Frontal cortex (tissue), 4 donors: ENCODE measurements around the gene MINDY1. TPM values are rescaled to one million over a fixed set of nuclear protein-coding genes. Genes with fewer than 3 reads are reported as not detected.

ENCODE experiments used
- DNase-seq, 2 donors: peaks; one replicate each; pipeline ENCODE4 v3.0.0; 2012; ENCODE audit warnings: low spot score in 2 of 2
- FAIRE-seq: peaks from 2 replicates; lab custom pipeline; 2012; peaks lifted over from hg19 to GRCh38; lab: Jason Lieb, UNC
- total RNA-seq: library from RNA; depleted of rRNA; stranded (reverse); fragments of >200 nt; gene quantifications from one replicate; pipeline ENCODE4 v1.2.3, GENCODE V29; 2014
- donor health status: control.
- donor health status: control.
- donor health status: control.

The MINDY1 gene, protein sequence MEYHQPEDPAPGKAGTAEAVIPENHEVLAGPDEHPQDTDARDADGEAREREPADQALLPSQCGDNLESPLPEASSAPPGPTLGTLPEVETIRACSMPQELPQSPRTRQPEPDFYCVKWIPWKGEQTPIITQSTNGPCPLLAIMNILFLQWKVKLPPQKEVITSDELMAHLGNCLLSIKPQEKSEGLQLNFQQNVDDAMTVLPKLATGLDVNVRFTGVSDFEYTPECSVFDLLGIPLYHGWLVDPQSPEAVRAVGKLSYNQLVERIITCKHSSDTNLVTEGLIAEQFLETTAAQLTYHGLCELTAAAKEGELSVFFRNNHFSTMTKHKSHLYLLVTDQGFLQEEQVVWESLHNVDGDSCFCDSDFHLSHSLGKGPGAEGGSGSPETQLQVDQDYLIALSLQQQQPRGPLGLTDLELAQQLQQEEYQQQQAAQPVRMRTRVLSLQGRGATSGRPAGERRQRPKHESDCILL
- 12.2 TPM for total RNA-seq

DNA sequence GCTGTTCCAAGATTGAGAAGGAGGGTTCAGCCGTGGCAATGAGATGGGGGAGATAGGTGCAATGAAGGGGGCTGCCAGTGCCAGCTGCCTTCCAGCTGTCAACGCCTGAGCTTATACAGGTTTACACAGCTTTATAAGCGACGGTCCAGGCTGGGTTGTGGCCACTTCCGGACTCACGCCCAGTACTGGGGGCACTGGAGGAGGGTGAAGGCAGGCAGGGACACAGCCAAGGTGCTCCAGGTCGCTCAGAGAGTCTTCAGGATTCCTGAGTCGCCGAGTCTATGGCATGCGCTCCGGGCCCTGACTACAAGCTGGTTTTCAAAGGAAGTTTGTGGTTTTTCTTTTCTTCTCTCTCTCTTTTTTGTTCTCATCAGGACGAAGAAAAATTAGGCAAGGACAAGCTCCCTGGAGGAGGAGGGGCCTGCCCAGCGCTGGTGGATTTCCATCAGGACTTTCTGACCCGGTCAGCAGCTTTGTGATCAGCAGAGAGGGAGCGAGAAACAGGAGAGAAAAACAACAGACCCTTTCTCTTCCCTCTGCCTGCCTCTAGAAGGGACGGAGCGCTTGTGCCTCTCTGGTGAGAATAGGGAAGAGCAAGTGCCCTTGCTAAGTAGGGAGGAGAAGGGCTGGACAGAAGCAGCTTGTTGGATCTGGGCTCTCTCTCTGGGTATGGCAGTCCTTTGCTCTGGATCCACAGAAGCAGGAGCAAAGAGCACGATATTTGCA is at the start of gene MINDY1:
Gene MINDY1, minus strand, starts transcription at position 576 of the 726 bp plus-strand sequence. CDS start 4,285 bp downstream, outside the sequence.
- FAIRE-seq (no peak), DNase-seq (peak; percentile 74)

DNA sequence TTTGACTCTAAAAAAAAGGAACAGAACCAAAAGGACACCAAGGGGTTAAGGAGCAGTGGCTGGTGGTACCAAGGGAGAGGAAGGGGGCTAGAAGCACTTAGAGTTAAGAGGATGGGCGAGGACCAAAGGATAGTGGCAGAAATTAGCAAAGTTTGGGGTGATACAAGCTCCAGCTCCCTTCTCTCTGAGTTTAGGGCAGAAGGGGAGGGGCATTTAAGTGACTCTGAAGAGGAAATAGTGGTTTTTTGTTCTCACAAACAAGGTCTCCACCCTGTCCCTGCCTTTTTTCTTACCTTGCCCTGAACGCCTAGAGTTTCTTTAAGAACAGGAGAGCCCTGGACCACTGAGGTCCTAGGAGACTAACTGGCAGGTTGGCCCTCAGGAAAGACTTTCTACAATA is 49.4 kb upstream of the MINDY1 start:
- FAIRE-seq (no peak), DNase-seq (no peak)

DNA sequence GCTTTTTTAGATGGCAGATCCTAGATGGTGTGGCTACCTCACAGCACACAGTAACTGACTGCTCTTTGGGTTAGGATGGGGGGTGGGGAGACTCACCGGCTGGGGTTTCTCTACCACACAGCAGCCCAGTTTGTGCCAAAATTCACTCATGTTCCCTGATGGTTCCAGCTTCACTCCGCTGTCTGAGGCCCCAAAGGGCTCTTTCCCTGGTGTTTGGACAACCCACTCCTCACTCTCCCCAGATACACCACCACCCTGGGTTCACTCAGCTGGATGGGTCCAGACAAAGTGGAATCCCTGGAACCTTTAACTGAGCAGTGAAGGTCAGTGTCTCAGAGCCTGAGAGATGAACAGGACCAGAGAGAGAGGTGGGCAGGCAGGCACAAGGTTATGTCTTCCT is 48.9 kb upstream of the MINDY1 start:
- FAIRE-seq (no peak), DNase-seq (no peak)

DNA sequence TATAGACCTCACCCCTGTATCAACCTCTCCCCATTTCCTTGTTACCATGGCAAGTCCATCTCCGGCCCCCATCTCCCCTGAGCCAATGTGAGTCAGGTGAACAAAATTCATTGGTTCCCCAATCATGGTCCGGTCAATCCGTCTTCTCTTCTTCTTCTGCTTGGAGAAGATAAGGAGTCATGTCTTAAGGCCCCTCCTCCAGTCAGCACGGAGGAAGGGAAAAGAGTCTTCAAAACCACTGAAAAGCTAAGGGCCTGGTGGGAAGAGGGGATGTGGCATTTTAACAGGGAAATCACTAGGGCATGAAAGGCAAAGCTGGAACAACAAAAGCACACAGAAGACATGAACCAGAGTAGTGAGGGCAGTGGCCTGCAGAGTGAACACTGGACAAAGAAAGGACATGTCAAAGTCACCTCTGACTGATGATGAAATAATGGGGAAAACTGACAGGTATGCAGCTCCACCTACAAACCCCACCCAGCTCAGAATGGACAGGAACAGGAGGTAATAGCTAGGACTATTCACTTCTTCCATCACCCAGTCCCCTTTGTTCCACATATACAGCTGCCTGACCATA is 48.4 kb upstream of the MINDY1 start:
- DNase-seq: no peak
- no peak for FAIRE-seq

DNA sequence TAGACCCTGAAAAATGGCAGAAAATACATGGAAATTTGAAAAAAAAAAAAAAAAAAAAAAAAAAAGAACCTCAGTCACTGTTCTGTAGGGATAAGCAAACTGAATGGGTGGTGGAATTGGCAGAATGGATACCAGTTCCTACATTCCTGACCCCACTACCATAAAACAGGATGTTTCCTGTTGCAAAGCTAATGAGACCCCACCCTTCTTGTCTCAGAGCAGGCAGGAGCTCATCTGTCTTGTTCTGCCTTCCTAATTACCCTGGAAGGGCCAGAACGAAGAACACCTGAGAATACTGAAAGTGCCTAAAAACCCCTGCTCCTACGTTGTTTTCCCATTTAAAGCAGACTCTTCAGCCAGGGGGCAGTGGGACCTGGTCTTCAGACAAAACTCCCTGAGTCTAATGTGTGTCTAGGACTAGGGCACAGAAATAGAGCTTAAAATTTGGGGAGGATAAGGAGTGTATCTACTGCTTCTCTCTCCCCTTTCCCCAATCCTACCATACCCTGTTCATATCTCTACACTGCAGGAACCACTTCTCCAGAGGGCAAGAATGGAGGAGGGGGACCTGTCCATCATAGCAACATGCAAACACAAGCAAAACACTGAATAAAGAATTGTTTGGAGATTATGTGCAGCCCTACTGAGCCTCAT is 44.8 kb upstream of the MINDY1 start:
- no peak for DNase-seq
- no peak for FAIRE-seq

DNA sequence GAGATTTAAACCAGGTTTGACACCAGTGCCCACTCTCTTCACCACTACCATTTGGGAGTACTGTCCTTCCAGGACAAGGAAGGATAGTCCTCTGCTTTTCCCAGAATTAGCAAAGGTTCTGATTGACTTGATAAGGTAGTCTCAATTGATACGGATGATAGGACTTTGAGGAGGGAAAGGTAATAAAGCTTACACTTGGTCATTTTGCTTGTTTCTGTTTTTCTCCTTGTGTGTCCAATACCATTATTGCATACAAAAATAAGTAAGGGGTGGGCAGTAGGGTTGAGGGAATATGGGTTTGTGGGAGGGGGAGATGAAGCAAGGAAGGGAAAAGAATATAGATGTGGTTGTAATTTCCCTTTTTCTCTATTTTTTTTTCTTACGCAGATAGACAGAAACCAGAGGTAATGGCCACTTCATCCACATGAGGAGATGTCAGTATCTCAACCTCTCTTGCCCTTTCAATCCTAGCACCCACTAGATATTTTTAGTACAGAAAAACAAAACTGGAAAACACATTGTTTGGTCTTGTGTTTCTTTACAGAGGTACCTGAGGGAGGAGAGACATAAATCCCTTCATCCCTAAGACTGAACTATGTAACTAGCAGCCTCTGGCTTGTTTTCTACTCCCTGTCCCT is 43.5 kb upstream of the MINDY1 start:
- no peak for FAIRE-seq
- no peak for DNase-seq

DNA sequence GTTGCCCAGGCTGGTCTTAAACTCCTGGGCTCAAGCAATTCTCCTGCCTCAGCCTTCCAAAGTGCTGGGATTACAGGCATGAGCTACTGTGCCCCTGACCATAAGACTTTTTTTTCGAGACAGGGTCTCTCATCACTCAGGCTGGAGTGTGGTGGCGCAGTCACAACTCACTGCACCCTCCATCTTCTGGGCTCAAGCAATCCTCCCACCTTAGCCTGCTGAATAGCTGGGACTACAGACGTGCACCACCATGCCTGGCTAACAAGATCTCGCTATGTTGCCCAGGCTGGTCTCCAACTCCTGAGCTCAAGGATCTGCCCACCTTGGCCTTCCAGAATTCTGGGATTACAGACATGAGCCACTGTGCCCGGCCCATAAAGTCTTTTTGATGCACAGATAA is 42.8 kb upstream of the MINDY1 start:
- FAIRE-seq (no peak), DNase-seq (no peak)

DNA sequence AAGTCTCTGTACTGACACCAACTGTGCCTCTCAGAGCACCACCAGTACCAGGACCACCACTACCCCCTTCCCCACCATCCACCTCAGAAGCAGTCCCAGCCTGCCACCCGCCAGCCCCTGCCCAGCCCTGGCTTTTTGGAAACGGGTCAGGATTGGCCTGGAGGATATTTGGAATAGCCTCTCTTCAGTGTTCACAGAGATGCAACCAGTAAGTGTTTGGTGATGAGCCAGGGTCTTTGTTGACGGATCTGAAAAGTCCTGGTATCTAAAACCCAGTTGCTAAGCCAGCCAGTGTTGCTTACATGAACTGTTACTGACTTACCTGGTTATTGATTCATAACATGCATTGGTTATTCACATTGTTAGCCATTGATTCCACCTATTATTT is 41.9 kb upstream of the MINDY1 start:
- FAIRE-seq (no peak), DNase-seq (no peak)

DNA sequence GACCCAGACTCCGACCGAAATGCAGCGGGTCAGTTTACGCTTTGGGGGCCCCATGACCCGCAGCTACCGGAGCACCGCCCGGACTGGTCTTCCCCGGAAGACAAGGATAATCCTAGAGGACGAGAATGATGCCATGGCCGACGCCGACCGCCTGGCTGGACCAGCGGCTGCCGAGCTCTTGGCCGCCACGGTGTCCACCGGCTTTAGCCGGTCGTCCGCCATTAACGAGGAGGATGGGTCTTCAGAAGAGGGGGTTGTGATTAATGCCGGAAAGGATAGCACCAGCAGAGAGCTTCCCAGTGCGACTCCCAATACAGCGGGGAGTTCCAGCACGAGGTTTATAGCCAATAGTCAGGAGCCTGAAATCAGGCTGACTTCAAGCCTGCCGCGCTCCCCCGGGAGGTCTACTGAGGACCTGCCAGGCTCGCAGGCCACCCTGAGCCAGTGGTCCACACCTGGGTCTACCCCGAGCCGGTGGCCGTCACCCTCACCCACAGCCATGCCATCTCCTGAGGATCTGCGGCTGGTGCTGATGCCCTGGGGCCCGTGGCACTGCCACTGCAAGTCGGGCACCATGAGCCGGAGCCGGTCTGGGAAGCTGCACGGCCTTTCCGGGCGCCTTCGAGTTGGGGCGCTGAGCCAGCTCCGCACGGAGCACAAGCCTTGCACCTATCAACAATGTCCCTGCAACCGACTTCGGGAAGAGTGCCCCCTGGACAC is 41.4 kb upstream of the MINDY1 start:
- DNase-seq (peak; percentile 70 to 71), FAIRE-seq (no peak)

DNA sequence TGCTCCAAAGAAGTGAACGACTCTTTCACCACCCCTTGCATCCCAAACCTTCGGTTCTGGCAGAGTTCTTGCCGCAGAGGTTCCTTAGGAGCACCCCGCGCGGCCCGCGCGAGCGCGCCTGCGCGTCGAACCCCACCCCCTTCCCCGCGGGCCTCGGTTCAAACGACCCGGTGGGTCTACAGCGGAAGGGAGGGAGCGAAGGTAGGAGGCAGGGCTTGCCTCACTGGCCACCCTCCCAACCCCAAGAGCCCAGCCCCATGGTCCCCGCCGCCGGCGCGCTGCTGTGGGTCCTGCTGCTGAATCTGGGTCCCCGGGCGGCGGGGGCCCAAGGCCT is 40.9 kb upstream of the MINDY1 start, which contains the start of gene C1orf56:
Gene C1orf56, plus strand, starts transcription at position 161 of the 334 bp plus-strand sequence. Its CDS starts 97 bp downstream, at position 258.
- no peak for FAIRE-seq

DNA sequence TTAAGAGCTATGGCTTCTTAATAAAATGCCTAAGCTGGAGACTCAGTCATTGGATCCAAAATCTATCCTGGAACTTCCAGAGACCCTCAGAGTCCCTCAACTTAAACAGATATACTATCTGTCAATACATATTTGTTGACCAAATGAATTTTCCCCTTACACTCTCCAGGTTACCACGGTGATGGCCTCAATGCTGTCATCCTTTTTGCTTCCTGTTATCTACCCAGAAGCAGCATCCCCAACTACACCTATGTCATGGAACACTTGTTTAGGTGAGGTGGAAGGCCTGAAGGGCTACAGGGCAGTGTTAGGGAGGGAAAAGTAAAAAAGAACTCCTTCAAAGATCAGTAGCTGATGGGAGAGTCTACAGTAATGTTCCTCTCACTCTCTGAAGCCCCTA is 36.5 kb upstream of the MINDY1 start:
- no peak for DNase-seq
- no peak for FAIRE-seq

More for the DNA sequence above, 40.9 kb upstream of the MINDY1 start, which contains the start of gene C1orf56:
- DNase-seq: peak; percentile 78 to 79

DNA sequence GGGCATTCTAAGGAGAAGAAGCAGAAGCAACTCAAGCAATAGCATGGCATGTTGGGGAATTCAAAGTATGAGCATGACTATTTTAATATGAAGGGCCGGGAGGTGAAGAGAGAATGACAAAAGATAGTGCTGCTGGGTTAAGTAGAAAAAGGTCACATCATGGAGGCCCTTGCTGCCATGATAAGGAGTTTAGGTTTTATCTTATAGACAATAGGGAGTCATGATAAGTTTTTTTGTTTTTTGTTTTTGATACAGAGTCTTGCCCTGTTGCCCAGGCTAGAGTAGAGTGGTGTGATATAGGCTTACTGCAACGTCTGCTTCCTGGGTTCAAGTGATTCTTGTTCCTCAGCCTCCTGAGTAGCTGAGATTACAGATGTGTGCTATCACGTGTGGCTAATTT is 32.8 kb upstream of the MINDY1 start:
- DNase-seq (no peak), FAIRE-seq (no peak)

DNA sequence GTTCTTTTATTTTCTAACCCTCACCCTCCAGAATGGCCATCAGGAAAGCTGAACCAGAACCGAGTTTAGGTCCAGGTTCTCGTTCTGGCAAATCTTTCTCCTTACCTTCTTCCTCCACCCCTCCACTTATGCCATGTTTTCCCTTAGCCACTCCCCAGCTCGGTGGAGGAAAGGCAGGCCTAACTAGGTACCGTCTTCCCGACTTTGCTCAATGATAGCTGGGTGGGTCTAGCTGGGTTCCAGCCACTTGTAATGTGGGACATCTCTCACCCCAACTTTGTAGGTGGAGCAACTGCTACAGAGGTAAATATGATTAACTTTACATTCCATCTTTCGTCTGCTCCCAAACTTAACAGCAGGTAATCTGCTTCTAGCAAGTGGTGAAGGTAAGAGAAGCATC is 30.3 kb upstream of the MINDY1 start:
- no peak for FAIRE-seq

DNA sequence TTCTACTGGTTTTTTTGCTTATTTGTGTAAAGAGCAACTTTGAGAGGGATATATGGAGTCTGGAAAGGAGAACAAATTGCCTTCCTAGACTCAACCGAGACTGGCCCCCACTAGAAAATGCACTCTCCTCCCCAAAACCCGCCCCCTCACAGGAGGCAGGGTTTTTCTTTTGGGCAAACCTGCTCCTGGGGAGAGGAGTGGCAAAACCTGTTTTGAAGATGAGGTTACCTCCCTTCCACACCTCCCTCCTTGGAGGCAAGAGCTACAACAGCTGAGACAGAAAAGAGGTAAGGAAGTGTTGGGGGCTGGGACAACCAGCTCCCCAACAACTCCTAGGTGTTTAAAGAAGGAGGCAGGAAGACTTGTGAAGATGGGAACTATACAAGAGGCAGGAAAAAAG is 29.7 kb upstream of the MINDY1 start, which contains the start of gene BNIPL:
Gene BNIPL, plus strand, starts transcription at position 231 of the 400 bp plus-strand sequence. Its CDS starts 140 bp downstream, at position 371.
- FAIRE-seq (no peak), DNase-seq (no peak)

More for the DNA sequence above, 30.3 kb upstream of the MINDY1 start:
- DNase-seq: no peak

DNA sequence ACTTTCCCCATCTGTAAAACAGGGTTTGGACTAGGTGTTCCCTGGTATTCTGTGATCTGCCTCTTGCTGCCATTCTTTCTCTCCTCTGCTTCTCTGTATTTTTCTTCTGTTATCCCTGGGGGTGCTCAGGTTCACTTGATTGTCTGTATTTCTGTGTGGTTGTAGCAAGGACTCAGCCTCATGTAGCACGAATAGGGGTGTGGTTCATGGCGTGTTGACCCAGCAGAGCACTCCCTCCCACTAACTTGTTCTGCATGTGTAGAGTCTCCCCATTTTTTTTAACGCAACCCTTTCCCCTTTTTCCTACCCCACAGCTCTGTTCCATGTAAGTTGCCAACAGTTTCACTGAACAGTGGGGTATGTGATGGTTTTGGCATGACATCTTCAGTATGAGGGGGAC is 28.5 kb upstream of the MINDY1 start:
- no peak for DNase-seq

DNA sequence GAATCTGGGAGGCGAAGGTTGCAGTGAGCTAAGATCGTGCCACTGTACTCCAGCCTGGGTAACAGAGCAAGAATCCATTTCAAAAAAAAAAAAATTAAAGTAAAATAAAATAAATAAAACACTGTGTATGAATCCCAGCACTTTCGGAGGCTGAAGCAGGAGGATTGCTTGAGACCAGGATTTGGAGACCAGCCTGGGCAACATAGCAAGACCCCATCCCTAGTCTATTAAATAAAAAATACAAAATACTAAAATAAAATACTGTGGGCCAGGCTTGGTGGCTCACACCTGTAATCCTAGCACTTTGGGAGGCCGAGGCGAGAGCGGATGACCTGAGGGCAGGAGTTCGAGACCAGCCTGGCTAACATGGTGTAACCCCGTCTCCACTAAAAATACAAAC is 25.5 kb upstream of the MINDY1 start:
- FAIRE-seq (no peak), DNase-seq (no peak)

More for the DNA sequence above, 28.5 kb upstream of the MINDY1 start:
- FAIRE-seq: no peak

DNA sequence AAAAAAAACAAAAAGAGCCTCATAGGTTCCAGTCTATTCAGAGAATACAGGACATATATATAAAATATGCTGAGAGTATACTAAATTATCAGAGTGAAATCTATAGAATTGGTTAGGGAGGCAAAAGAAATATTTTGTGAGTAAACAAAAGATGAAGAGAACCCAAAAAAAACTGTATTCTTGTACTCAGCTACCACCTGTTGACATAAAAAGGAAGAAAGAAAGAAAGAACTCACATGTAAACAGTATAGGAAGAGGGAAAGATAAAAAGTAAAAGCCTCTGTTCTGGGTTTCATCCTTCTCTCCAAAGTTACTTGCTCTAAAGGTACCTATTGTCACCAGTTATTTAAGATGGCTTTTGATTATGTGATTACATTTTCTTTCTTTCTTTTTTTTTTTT is 19.8 kb upstream of the MINDY1 start:
- DNase-seq: no peak
- FAIRE-seq: no peak

DNA sequence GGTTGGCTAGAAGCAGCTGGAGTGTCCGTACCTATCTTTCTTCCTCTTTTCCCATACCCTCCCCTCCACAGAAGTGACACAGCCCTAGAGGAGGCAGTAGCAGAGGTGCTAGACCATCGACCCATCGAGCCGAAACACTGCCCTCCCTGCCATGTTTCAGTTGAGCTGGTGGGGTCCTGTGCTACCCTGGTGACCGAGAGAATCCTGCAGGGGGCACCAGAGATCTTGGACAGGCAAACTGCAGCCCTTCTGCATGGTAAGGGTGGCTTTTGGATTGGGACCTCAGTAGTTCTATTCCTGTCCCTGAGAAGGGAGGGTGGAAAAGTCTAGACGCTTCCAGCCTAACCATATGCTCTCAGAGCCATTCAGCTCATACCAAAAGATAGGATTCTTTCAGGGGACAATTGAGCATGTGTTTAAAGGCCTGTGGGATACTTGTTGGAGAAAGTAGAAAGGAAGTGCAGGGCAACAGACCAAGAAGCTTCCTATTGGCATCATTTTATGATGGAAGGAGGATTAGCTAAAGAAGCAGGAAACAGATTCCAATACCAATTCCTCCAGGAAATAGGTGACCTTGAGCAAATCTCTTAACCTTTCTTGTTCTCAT is 17.9 kb upstream of the MINDY1 start:
- no peak for FAIRE-seq
- peak; percentile 48 to 78 for DNase-seq

DNA sequence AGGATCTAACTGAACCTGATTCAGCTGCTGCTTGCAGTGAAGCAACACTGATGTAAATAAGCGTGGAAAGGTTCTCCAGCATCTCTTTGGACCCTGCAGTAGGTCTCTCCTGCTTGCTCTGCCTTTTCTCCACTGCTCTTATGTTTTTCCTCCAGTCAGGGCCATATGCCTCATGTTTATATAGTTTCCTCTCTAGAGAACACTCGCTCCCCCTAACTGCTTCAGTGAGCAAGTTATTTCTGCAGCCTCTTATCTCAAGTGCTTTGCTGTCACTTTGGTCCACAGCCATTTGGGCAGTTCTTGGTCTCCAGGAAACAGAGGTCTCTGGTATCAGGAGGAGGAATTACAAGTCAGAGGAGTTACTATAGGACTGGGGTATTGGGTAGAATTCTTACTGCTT is 6.8 kb upstream of the MINDY1 start:
- FAIRE-seq (no peak), DNase-seq (no peak)
